GM18951 (cell line): ENCODE results near the gene ST3GAL3.

Experiments
- POLR2A ChIP-seq: IDR thresholded peaks from 4 replicates; pipeline ENCODE4 v1.6.1; 2011; ENCODE audit warnings: mild to moderate bottlenecking; ENCODE audit not compliant: insufficient read length, insufficient read depth; ENCODE audit errors: extremely low read depth
- in situ Hi-C: fragments of 300-500 bp; cut with MboI; formaldehyde crosslinking; loops from one replicate; pipeline ENCODE4 v1.12.0; 2022; ENCODE audit warnings: low sequenced_read_pairs, mixed read lengths, inconsistent platforms; ENCODE audit not compliant: unreplicated experiment

ST3GAL3 gene, protein sequence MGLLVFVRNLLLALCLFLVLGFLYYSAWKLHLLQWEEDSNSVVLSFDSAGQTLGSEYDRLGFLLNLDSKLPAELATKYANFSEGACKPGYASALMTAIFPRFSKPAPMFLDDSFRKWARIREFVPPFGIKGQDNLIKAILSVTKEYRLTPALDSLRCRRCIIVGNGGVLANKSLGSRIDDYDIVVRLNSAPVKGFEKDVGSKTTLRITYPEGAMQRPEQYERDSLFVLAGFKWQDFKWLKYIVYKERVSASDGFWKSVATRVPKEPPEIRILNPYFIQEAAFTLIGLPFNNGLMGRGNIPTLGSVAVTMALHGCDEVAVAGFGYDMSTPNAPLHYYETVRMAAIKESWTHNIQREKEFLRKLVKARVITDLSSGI

DNA sequence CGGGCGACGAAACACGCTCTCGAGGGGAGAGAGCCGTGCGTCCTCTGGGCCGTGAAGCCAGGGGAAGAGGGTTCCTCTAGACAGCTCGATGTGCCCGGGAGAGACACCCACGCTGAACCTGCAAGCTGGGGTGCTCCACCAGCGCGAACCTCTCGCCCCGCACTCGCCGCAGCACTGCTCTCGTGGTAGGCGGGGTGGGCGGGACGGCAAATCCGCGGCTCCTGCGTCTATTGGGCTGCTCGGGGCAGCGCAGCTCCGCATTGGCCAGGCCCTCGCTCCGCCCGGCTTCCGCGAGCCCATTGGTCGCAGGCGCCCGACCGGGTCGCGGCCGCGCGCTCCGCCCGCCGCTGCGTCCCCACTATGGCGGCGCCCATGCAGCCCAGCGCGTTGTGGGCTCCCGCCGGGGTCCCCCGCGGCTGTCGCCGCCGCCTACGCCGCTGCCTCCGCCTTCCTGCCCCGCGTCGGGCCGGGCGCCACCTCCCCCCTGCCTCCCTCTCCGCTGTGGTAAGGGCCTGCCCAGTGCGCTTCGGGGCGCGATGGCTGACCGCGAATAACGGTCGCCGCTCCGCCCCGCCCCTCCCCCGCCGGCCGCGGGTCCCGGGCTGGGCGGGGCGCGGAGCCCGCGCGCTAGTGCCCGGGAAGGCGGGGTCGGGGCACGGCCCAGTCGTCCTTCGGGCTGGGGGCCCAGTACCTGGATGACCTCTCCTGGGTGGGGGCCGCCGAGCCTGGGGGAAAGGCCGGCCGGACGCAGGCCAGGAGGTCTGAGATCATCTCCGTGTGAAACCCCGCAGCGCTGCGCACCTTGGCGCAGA is at the start of gene ST3GAL3:
ST3GAL3 (plus strand) TSS at position 347 of the 812 bp plus-strand sequence. CDS start 28,727 bp downstream, outside the sequence.
- TF ChIP-seq POLR2A, result peak; percentile 92
- in situ Hi-C loops, result no loop called here

DNA sequence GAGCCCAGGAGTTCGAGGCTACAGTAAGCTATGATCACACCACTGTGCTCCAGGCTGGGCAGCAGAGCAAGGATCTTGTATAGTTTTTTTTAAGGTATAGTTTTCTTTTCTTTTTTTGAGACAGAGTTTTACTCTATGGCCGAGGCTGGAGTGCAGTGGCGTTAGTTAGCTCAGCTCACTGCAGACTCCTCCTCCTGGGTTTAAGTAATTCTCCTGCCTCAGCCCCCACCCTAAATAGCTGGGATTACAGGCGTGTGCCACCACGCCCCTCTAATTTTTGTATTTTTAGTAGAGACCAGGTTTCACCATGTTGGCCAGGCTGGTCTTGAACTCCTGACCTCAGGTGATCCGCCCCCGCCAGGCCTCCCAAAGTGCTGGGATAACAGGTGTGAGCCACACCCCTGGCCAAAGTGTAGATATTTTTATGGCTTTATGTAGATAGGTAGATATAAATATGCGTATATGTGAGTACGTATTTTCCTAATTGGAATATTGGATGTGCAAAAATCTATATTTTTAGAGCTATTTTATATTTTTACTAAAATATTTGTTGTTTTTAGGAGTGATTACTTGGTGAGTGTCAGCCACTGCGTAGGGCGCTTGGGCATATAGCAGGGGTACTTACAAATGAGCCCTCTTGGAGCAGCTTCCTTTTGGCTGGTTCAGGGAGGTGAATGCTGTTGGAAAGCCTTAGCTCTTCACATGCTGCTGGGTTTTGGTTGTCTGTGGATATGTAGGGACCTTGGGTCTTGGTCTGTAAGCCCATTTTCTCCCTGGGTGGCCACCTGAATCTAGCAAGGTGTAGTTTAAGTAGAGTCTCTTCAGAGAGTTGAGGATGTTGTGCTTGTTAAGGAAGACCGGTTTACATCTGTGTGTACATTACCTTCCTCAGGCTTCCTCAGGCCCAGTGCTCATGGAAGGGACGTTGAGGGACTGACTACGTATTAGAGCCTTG is 47.8 kb upstream of the ST3GAL3 start:
- no peak for TF ChIP-seq POLR2A
- in situ Hi-C loops, result no loop called here

DNA sequence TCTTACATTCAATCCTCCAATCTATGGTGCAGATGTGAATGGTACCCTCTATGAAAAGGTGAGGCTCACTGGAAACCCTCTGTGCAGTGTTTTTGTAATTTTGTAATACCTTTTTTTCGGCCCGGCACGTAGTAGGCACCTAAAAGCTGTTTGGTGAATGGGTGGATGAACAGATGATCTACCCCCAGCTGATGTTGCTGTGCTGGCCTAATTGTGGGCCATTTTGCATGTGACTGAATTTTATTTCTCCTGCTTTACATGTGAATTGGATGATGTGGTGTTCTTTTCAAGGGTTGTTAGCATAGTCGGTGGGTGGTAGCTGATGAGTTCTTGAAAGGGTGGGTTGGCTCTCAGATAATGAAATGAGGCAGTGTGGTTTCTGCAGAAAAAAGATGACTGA is 47.0 kb upstream of the ST3GAL3 start:
- in situ Hi-C loops, result no loop called here
- TF ChIP-seq POLR2A, result no peak

DNA sequence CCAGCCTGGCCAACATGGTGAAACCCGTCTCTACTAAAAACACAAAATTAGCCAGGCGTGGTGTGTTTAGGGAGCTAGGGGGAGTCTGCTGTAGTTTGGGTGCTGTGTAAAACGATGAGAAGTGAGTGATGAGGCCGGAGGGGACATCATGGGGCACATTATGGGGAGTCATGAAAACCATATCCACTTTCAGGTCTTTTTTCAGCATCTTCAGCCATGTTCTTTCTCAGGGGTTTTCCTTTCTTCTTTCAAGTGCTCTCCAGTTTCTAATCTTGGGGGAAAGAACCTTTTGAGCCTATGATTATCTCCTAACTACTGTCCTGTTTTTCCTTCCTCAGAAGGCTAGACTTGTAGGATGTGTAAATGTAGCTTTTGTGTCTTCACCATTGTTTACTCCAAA is 43.0 kb upstream of the ST3GAL3 start:
- in situ Hi-C loops, result no loop called here
- TF ChIP-seq POLR2A, result no peak

DNA sequence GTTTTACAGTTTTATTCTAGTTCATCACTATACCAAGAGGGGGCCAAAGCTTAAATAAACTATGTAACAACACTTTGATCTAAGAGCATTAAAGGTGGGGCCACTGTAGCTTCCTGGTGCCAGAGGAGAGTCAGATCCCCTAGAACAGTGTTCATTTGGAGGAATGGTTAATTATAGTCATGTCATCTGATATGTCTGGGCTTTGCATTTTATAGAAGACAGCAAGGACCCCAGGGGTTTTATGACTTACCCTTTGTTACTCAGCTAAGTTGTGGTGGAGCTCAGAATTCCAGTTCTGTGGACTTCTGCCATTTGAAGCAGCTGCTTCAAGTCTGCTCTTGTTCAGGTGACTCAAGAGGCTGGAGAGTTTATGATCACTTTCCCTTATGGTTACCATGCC is 40.7 kb upstream of the ST3GAL3 start:
- in situ Hi-C loops, result no loop called here
- no peak for TF ChIP-seq POLR2A

DNA sequence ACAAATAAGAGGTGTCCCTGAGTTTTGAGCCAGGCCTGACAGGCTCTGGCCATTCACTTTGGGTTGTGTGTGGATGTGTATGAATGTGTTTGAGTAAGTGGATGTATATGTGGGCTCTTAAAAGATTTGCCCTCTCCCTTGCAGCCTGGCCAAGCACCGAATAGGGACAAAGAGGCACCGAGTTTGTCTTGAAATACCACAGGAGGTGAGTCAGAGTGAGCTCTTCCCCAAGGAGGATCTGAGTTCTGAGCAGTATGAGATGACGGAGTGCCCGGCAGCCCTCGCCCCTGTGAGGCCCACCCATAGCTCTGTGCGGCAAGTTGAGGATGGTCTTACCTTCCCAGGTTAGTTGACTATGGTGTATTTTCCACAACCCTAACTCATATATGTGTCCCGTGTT is 38.4 kb upstream of the ST3GAL3 start:
- no peak for TF ChIP-seq POLR2A
- in situ Hi-C loops, result no loop called here

DNA sequence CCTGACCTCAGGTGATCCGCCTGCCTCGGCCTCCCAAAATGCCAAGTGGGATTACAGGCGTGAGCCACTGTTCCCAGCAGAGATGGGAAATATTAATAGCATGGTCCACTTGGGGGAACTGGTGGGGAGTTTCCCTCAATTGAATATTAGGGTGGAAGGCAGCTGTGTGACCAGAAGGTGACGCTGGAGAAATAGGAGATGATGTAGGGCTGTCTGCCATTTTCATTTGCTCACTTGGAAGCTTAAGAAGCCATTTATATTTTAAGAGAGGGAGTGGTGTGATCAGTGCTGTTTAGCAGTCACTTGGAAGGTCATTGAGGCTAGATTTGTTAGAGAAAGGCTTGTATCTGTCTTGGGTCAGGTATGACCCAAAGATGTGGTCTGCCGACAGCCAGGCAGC is 37.5 kb upstream of the ST3GAL3 start:
- in situ Hi-C loops, result no loop called here
- no peak for TF ChIP-seq POLR2A

DNA sequence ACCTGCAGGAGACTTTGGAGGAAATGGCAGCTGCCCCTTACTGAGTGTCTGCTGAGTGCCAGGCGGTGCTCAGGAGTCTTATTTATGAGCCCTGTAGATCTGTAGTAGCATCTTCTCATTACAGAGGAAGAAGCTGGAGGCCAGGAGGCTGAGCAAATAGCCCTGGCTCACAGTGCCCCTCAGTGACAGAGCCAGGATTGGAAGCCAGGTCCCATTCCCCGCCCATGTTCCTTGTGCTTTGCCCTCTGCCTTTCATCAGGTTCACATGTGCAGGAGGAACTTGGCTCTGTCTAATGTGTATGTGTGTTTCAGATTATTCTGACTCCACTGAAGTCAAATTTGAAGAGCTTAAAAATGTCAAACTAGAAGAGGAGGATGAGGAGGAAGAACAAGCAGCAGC is 36.1 kb upstream of the ST3GAL3 start:
- TF ChIP-seq POLR2A, result no peak
- in situ Hi-C loops, result no loop called here

DNA sequence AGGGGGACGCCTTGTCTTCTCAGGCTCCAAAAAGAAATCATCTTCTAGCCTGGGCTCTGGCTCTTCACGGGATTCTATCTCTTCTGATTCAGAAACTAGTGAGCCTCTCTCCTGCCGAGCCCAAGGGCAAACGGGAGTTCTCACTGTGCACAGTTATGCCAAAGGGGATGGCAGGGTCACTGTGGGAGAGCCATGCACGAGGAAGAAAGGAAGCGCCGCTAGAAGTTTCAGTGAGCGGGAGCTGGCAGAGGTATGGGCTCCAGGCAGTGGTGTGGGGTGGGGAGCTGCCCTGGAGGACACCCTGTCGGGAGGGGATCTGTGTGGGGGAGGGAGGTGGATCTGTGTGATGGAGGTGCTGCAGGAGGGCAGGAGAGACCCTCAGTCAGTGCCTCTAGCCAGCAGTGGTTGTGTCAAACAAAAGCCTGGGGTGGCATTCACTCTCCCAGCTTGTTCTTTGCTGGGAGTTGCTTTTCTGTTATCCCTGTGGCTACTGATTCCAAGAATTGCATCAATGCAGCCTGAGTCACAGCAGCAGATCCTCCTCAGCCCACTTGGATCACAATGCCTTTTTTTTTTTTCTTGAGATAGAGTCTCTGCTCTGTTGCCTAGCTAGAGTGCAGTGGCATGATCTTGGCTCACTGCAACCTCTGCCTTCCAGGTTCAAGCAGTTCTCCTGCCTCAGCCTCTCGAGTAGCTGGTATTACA is 35.6 kb upstream of the ST3GAL3 start:
- TF ChIP-seq POLR2A, result no peak
- in situ Hi-C loops, result no loop called here

DNA sequence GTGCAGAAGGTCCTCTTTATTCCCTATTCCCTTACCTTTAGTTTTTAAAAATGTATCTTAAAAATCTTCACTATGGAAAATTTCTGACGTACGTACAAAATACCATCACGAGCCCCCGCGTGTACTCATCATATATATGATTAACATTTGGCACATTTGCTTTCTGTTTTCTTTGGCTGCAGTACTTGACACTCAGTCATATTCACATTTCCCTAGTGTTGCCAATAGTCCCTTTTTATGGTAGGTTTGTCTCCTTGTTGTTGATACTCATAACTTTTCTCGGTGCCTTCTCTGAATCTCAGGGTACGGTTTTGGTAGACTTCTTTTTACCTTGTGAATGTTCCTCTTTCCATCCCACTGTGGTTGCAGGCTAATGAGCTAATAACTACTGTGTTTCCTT is 34.1 kb upstream of the ST3GAL3 start:
- in situ Hi-C loops, result no loop called here
- TF ChIP-seq POLR2A, result no peak

DNA sequence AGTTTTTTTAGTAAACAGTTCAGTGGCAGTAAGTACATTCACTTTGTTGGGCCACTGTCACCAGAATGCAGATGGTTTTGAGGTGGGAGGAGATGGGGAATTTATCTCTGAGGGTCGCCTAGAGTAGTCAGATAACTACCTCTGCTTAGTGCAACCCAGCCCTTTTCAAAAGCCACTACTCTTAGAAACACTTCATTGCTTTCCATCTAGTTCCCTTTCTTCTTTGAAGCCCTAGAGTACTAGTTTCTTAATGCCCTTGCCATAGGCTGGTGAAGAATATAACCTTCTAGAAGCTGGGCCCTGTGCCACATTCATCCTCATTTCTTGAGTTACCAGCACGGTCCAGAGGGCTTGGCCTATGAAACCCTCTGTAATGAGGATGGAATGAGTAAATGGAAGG is 28.4 kb upstream of the ST3GAL3 start:
- TF ChIP-seq POLR2A, result no peak
- in situ Hi-C loops, result no loop called here

DNA sequence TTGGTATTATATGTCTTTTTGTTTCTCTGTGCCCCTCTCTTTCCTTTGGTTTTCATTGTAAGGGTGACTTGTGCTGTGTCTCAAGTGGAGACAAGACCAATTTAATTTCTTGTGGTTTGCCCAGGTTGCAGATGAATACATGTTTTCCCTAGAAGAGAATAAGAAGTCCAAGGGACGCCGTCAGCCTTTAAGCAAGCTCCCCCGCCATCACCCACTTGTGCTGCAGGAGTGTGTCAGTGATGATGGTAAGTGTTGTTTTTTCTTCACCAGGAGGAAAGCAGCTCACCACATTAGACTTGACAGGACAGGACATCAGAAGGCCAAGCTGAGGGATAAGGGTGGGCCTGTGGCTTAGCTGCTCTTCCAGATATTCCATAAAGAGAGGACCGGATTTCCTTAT is 23.8 kb upstream of the ST3GAL3 start:
- TF ChIP-seq POLR2A, result no peak
- in situ Hi-C loops, result no loop called here
